ENCODE data around the gene NPEPL1. TPM values are rescaled to one million over a fixed set of nuclear protein-coding genes. Genes with fewer than 3 reads are reported as not detected.

Gene NPEPL1
- total and polyA plus RNA-seq, 2 of the 8 experiments (the other 6 are each of a cell fraction or from before 2014, with no cell fraction given), result 12.4 to 26.8 TPM

- TF ChIP-seq TCF12 (IDR thresholded peaks at IDR 0.05; ENCODE audit: low read depth, low read length) (no peak), PHF8 (conservative IDR thresholded peaks at IDR 0.05; ENCODE audit: low read depth, low read length) (no peak), TBP (IDR thresholded peaks at IDR 0.05; ENCODE audit: low read depth, low read length) (no peak), CTCF (IDR thresholded peaks at IDR 0.05; ENCODE audit: control extremely low read depth in 1 of 3, insufficient read depth in 1 of 3, low read depth in 1 of 3, low read length in 3 of 3) (no peak), NRF1 (IDR thresholded peaks at IDR 0.05; ENCODE audit: low read depth, low read length) (no peak)
Observed at GRCh38 chr20:58716476-58717277, 24.1 kb downstream of the NPEPL1 start (continued).

Measured in H1 (cell line).